H1 (cell line): ENCODE results near the gene BRPF3. TPM values are rescaled to one million over a fixed set of nuclear protein-coding genes. Genes with fewer than 3 reads are reported as not detected.

ENCODE experiments used
- CTCF ChIA-PET: fragments of 300-600 bp; sonication (Branson Sonifier 250); formaldehyde crosslinking; loops from one replicate; lab custom pipeline; 2021; ENCODE audit not compliant: partially characterized antibody; lab: Charles Lee
- POLR2A ChIA-PET: fragments of 300-600 bp; sonication (Branson Sonifier 250); formaldehyde crosslinking; loops from one replicate; lab custom pipeline; 2021; ENCODE audit warnings: inconsistent platforms; ENCODE audit not compliant: partially characterized antibody; lab: Charles Lee
- DNase-seq, 2 experiments: peaks; one replicate each; pipeline versions ENCODE4 v3.0.0 to v3.0.0-alpha.2; 2010 to 2022; ENCODE audit warnings: low spot score in 2 of 2, low read depth in 1 of 2, mixed read lengths in 1 of 2
- FAIRE-seq: peaks from 2 replicates; lab custom pipeline; 2011; peaks lifted over from hg19 to GRCh38; lab: Jason Lieb, UNC
- H2AFZ ChIP-seq: 2 replicates; pipeline ENCODE4 v1.8.1; 2012; ENCODE audit warnings: low read length, inconsistent platforms
- H2AK5ac ChIP-seq: 2 replicates; pipeline ENCODE4 v1.6.1; 2013; ENCODE audit warnings: low read depth, low read length
- H2BK120ac ChIP-seq: replicated peaks from 2 replicates; pipeline ENCODE3; 2013; ENCODE audit warnings: low read depth, low read length, inconsistent platforms
- H2BK12ac ChIP-seq: 2 replicates; pipeline ENCODE4 v1.6.1; 2013; ENCODE audit warnings: low read depth, low read length
- H2BK15ac ChIP-seq: 2 replicates; pipeline ENCODE4 v1.6.1; 2013; ENCODE audit warnings: low read length
- H2BK20ac ChIP-seq: 2 replicates; pipeline ENCODE4 v1.6.1; 2013; ENCODE audit warnings: low read length
- H2BK5ac ChIP-seq: 2 replicates; pipeline ENCODE4 v1.6.1; 2013; ENCODE audit warnings: low read depth, low read length
- H3K14ac ChIP-seq: 2 replicates; pipeline ENCODE4 v1.6.1; 2013; ENCODE audit warnings: inconsistent platforms; ENCODE audit not compliant: insufficient read length
- H3K18ac ChIP-seq: 2 replicates; pipeline ENCODE4 v1.6.1; 2013; ENCODE audit warnings: low read length; ENCODE audit errors: extremely low read depth
- H3K23ac ChIP-seq: 2 replicates; pipeline ENCODE4 v1.6.1; 2013; ENCODE audit warnings: inconsistent platforms; ENCODE audit not compliant: insufficient read length
- H3K23me2 ChIP-seq: 2 replicates; pipeline ENCODE4 v1.6.1; 2013; ENCODE audit warnings: low read depth, low read length
- H3K27ac ChIP-seq: 2 replicates; pipeline ENCODE4 v1.6.1; 2011; ENCODE audit warnings: low read depth, low read length, inconsistent platforms
- H3K27me3 ChIP-seq, 4 experiments: replicated peaks in 1 of 4; 1 replicate in 1 of 4; 2 replicates in 3 of 4; pipeline versions ENCODE4 v1.6.1 to v1.8.1; 2011 to 2013; ENCODE audit warnings: low read length in 3 of 4, mild to moderate bottlenecking in 3 of 4, inconsistent platforms in 2 of 4, mixed read lengths in 2 of 4, moderate library complexity in 1 of 4; ENCODE audit not compliant: control insufficient read depth in 3 of 4, insufficient read depth in 3 of 4; ENCODE audit errors: extremely low read depth in 1 of 4
- H3K36me3 ChIP-seq, 4 experiments: 2 replicates each; pipeline versions ENCODE4 v1.6.1 to v1.8.1; 2011 to 2013; ENCODE audit warnings: mild to moderate bottlenecking in 4 of 4, low read length in 3 of 4, moderate library complexity in 2 of 4, control low read depth in 1 of 4, inconsistent platforms in 1 of 4; ENCODE audit not compliant: insufficient read depth in 4 of 4, control insufficient read depth in 2 of 4
- H3K4ac ChIP-seq: replicated peaks from 2 replicates; pipeline ENCODE3; 2013; ENCODE audit warnings: low read length, low read depth, mixed read lengths, inconsistent platforms; ENCODE audit not compliant: insufficient read length
- H3K4me1 ChIP-seq, 4 experiments: replicated peaks in 1 of 4; 1 replicate in 1 of 4; 2 replicates in 3 of 4; pipeline versions ENCODE4 v1.6.1 to v1.8.1; 2011 to 2013; ENCODE audit warnings: low read length in 3 of 4, inconsistent platforms in 2 of 4, mixed read lengths in 1 of 4; ENCODE audit not compliant: insufficient read depth in 4 of 4, control insufficient read depth in 3 of 4
- H3K4me2 ChIP-seq, 2 experiments: 2 replicates each; pipeline versions ENCODE4 v1.6.1 to v1.8.1; 2011 to 2013; ENCODE audit warnings: low read depth in 2 of 2, low read length in 2 of 2, control low read depth in 1 of 2, inconsistent platforms in 1 of 2, mild to moderate bottlenecking in 1 of 2; ENCODE audit not compliant: insufficient read depth in 1 of 2
- H3K4me3 ChIP-seq, 4 experiments: fragments of 200-600, 300-600 bp in 1 of 4; sonication (generic), shearing (Covaris generic), sonication (Bioruptor Twin) in 1 of 4; 2 replicates each; pipeline versions ENCODE4 v1.5.1 to v1.8.1; 2011 to 2016; ENCODE audit warnings: low read length in 4 of 4, low read depth in 3 of 4, control low read depth in 2 of 4, inconsistent platforms in 2 of 4, mild to moderate bottlenecking in 2 of 4, mixed read lengths in 1 of 4, moderate library complexity in 1 of 4; ENCODE audit not compliant: insufficient read depth in 2 of 4; ENCODE audit errors: extremely low read depth in 1 of 4
- H3K56ac ChIP-seq: replicated peaks from 2 replicates; pipeline ENCODE3; 2013; ENCODE audit warnings: low read depth, mild to moderate bottlenecking, mixed read lengths, low read length, inconsistent platforms; ENCODE audit not compliant: insufficient read length
- H3K79me1 ChIP-seq: 2 replicates; pipeline ENCODE4 v1.6.1; 2013; ENCODE audit warnings: low read depth, low read length, control low read depth
- H3K79me2 ChIP-seq, 2 experiments: 2 replicates each; pipeline versions ENCODE4 v1.6.1 to v1.8.1; 2012 to 2013; ENCODE audit warnings: low read length in 2 of 2, mild to moderate bottlenecking in 2 of 2, inconsistent platforms in 1 of 2; ENCODE audit not compliant: insufficient read depth in 2 of 2, control insufficient read depth in 1 of 2
- H3K9ac ChIP-seq, 4 experiments: replicated peaks in 1 of 4; 1 replicate in 1 of 4; 2 replicates in 3 of 4; pipeline versions ENCODE4 v1.6.1 to v1.8.1; 2011 to 2013; ENCODE audit warnings: low read depth in 3 of 4, low read length in 3 of 4, control low read depth in 2 of 4, mild to moderate bottlenecking in 2 of 4, moderate library complexity in 2 of 4, inconsistent platforms in 1 of 4; ENCODE audit errors: extremely low read depth in 1 of 4
- H3K9me3 ChIP-seq, 2 experiments: 2 replicates each; pipeline versions ENCODE4 v1.6.1 to v1.8.1; 2012 to 2013; ENCODE audit warnings: mild to moderate bottlenecking in 2 of 2, moderate library complexity in 2 of 2, control low read depth in 1 of 2, inconsistent platforms in 1 of 2, low read depth in 1 of 2, low read length in 1 of 2, mixed read lengths in 1 of 2; ENCODE audit not compliant: insufficient read depth in 2 of 2
- H4K20me1 ChIP-seq, 2 experiments: replicated peaks in 1 of 2; 2 replicates each; pipeline versions ENCODE3 to v1.8.1; 2011 to 2013; ENCODE audit warnings: inconsistent platforms in 2 of 2, low read length in 2 of 2, mild to moderate bottlenecking in 1 of 2; ENCODE audit not compliant: insufficient read depth in 2 of 2, control insufficient read depth in 1 of 2
- H4K5ac ChIP-seq: 2 replicates; pipeline ENCODE4 v1.6.1; 2013; ENCODE audit warnings: low read length, low read depth, mixed read lengths, inconsistent platforms; ENCODE audit not compliant: insufficient read length
- H4K8ac ChIP-seq: 2 replicates; pipeline ENCODE4 v1.8.0; 2013; ENCODE audit warnings: mild to moderate bottlenecking, moderate library complexity, low read length, inconsistent platforms; ENCODE audit not compliant: insufficient read depth; ENCODE audit errors: extremely low read depth
- H4K91ac ChIP-seq: replicated peaks from 2 replicates; pipeline ENCODE3; 2013; ENCODE audit warnings: low read length, mixed read lengths, inconsistent platforms; ENCODE audit not compliant: insufficient read length
- BRCA1 ChIP-seq: IDR thresholded peaks from 2 replicates; pipeline ENCODE4 v1.6.1; 2012; ENCODE audit warnings: low read depth, low read length, improper control_type of control experiment
- CREB1 ChIP-seq: IDR thresholded peaks from 2 replicates; pipeline ENCODE4 v1.6.1; 2012; ENCODE audit warnings: inconsistent platforms
- EGR1 ChIP-seq: IDR thresholded peaks from 2 replicates; pipeline ENCODE4 v1.6.1; 2011; ENCODE audit warnings: low read depth, low read length, borderline replicate concordance
- GTF2F1 ChIP-seq: IDR thresholded peaks from 2 replicates; pipeline ENCODE4 v1.6.1; 2012; ENCODE audit warnings: low read depth, low read length, improper control_type of control experiment, borderline replicate concordance
- KDM5A ChIP-seq: fragments of 200-600 bp; IDR thresholded peaks from 2 replicates; pipeline ENCODE4 v1.7.1; 2012; ENCODE audit warnings: mild to moderate bottlenecking, low read length, inconsistent platforms, mixed read lengths
- PHF8 ChIP-seq: fragments of 200-600 bp; sonication (generic); conservative IDR thresholded peaks from 2 replicates; pipeline ENCODE4 v1.7.1; 2012; ENCODE audit warnings: low read depth, mild to moderate bottlenecking, inconsistent platforms, low read length, moderate library complexity
- POU5F1 ChIP-seq: IDR thresholded peaks from 2 replicates; pipeline ENCODE4 v1.6.1; 2011; ENCODE audit warnings: low read depth, mild to moderate bottlenecking, low read length, moderate library complexity
- RXRA ChIP-seq: IDR thresholded peaks from 2 replicates; pipeline ENCODE4 v1.6.1; 2011; ENCODE audit warnings: low read depth, mild to moderate bottlenecking, low read length, moderate library complexity; ENCODE audit not compliant: insufficient read depth
- SIRT6 ChIP-seq: IDR thresholded peaks from one replicate; pipeline ENCODE4 v1.7.1; 2012; ENCODE audit warnings: low read length, inconsistent platforms
- SP2 ChIP-seq: IDR thresholded peaks from 2 replicates; pipeline ENCODE4 v1.6.1; 2012; ENCODE audit warnings: mild to moderate bottlenecking, low read length, inconsistent platforms
- TAF7 ChIP-seq: optimal IDR thresholded peaks from 2 replicates; pipeline ENCODE3; 2011; ENCODE audit warnings: low read depth, mild to moderate bottlenecking, inconsistent platforms, low read length, moderate library complexity, borderline replicate concordance
- TBP ChIP-seq: IDR thresholded peaks from 2 replicates; pipeline ENCODE4 v1.6.1; 2011; ENCODE audit warnings: low read depth, low read length, improper control_type of control experiment
- TCF12 ChIP-seq: IDR thresholded peaks from 2 replicates; pipeline ENCODE4 v1.6.1; 2011; ENCODE audit warnings: low read depth, mild to moderate bottlenecking, low read length
- TEAD4 ChIP-seq: IDR thresholded peaks from 2 replicates; pipeline ENCODE4 v1.6.1; 2012; ENCODE audit warnings: low read depth, low read length, inconsistent platforms, mixed read lengths
- ZNF274 ChIP-seq: IDR thresholded peaks from 2 replicates; pipeline ENCODE4 v1.7.0; 2012; ENCODE audit warnings: low read length, borderline replicate concordance; ENCODE audit errors: extremely low read depth
- WGBS, 2 experiments: shearing (Covaris generic) in 1 of 2; methylation state at CpG; one replicate each; pipeline versions ENCODE4 v1.1.6 to v1.1.7; 2013 to 2015; ENCODE audit warnings: low lambda C conversion rate in 2 of 2, mixed read lengths in 2 of 2, inconsistent platforms in 1 of 2, low coverage in 1 of 2, missing lambda C conversion rate in 1 of 2; ENCODE audit not compliant: insufficient replicate concordance in 2 of 2, insufficient coverage in 1 of 2, insufficient read length in 1 of 2; ENCODE audit errors: extremely low coverage in 1 of 2, missing lambda C conversion rate in 1 of 2; 5-methylcytosine and 5-hydroxymethylcytosine counted together
- polyA plus RNA-seq, 7 experiments: library from polyadenylated mRNA; depleted of rRNA in 3 of 7; stranded (reverse) in 5 of 7; unstranded in 2 of 7; fragments of >200 nt in 5 of 7; fragments of 200-250 nt in 2 of 7; gene quantifications; 1 replicate in 5 of 7; 2 replicates in 1 of 7; 4 replicates in 1 of 7; pipeline versions ENCODE4 v1.2.1 to v1.2.3, GENCODE V29; 2011 to 2013; ENCODE audit warnings: missing spikeins in 2 of 7, mixed read lengths in 2 of 7
- total RNA-seq: library from RNA; stranded (reverse); fragmentation: NEBNext Ultra II Directional; extraction: Animal tissue kit (Norgen Biotek cat#: 25700); gene quantifications from 2 replicates; pipeline ENCODE4 v1.2.1, GENCODE V29; 2021
- TF ChIP-seq, protein P1 (sequence below): IDR thresholded peaks from 2 replicates; pipeline ENCODE4 v1.6.1; 2012; ENCODE audit warnings: inconsistent platforms

The BRPF3 gene
- total and polyA plus RNA-seq, 2 of the 8 experiments (the other 6 are each of a cell fraction or from before 2014, with no cell fraction given): 26.0 to 37.5 TPM

- no peak overlapping the region for H3K56ac ChIP-seq
- no peak overlapping the region for H3K23ac ChIP-seq
- no peak overlapping the region for H2BK15ac ChIP-seq
- H4K8ac ChIP-seq: no peak overlapping the region
- no peaks in the 10 kb centered on the region for H3K23me2 ChIP-seq
- no peak overlapping the region for H3K4ac ChIP-seq
- H3K9ac ChIP-seq: no peak overlapping the region
- no peak overlapping the region for H2BK12ac ChIP-seq
- H2AFZ ChIP-seq: no peak overlapping the region
- H4K91ac ChIP-seq: no peak overlapping the region
- no peak overlapping the region for H3K4me2 ChIP-seq
- ChIA-PET CTCF (no interaction called here), POLR2A (no interaction called here)
- no peaks in the 10 kb centered on the region for H3K9me3 ChIP-seq
- DNase-seq (no peak), FAIRE-seq (no peak)
- no peaks in the 10 kb centered on the region for H3K79me1 ChIP-seq
- no peak overlapping the region for H4K5ac ChIP-seq
- no peak overlapping the region for H2BK20ac ChIP-seq
- H3K14ac ChIP-seq: no peak overlapping the region
- no peak overlapping the region for H3K18ac ChIP-seq
- H2BK120ac ChIP-seq: no peak overlapping the region
- WGBS, 2 experiments: 94% methylated on average over 5 of the region's 5 CpGs; no CpG with 5 or more reads in 1 of the 2 experiments
- no peak overlapping the region for H3K27ac ChIP-seq
- peaks cover 0 to 5% (median 0%) of the 10 kb centered on the region in 4 experiments; a peak in 2 of 7 replicates for H3K4me1 ChIP-seq
- H3K27me3 ChIP-seq: no peaks in the 10 kb centered on the region
- H2BK5ac ChIP-seq: no peak overlapping the region
- H2AK5ac ChIP-seq: no peak overlapping the region
- H4K20me1 ChIP-seq: no peaks in the 10 kb centered on the region
- no peak overlapping the region for H3K4me3 ChIP-seq
- H3K79me2 ChIP-seq: no peaks in the 10 kb centered on the region
- no peaks in the 10 kb centered on the region; a peak in 1 of 8 replicates for H3K36me3 ChIP-seq
- TF ChIP-seq TCF12 (no peak), RXRA (no peak), PHF8 (no peak), SP2 (no peak), TEAD4 (no peak), GTF2F1 (no peak), CREB1 (no peak), POU5F1 (no peak), KDM5A (no peak), TAF7 (no peak), SIRT6 (no peak), ZNF274 (no peak), BRCA1 (no peak), EGR1 (no peak), TBP (no peak)
- TF ChIP-seq, protein P1, sequence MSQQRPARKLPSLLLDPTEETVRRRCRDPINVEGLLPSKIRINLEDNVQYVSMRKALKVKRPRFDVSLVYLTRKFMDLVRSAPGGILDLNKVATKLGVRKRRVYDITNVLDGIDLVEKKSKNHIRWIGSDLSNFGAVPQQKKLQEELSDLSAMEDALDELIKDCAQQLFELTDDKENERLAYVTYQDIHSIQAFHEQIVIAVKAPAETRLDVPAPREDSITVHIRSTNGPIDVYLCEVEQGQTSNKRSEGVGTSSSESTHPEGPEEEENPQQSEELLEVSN: no peak
These were observed 76.5 kb downstream of the BRPF3 start for GRCh38 chr6:36273067-36273466.
